ENCODE data around the gene HEMGN. TPM values are rescaled to one million over a fixed set of nuclear protein-coding genes. Genes with fewer than 3 reads are reported as not detected.

Gene HEMGN
- total and polyA plus RNA-seq, 2 of the 4 experiments (the other 2 are of a cell fraction), result not detected

DNA sequence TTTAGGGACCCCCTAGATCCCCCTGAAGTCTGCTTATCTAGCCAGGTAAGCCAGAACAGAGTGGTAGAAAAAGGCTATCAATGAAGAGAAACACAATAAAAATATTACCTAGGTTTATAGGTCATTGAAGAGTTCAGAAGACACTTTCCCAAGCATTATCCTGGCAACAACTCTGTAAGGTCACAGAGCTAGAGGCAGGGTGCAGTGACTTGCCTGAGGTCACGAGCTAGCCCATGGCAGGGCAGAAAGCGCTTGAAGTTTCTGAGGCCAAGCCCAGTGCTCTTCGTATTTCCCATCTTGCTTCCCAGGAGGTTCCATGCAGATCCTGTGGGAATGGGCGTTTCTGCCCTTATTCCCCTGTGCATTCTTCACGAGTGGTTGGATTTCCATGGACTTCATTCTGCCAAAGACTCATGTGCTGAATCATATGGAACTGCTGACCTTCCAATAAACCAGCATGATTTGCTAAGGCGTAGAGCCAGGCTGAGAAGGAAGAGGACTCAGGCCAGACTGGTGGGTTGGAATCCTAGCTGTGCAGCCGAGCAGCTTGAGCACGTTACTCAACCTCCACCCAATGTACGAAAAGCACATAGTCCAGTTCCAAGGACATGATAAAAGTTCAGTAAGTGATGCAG, 37.8 kb downstream of the HEMGN start:
- H3K4me2 ChIP-seq (ENCODE audit: low read depth, low read length), result no peak overlapping the region
- no peaks in the 10 kb centered on the region for H3K9me3 ChIP-seq (ENCODE audit: control insufficient read depth, insufficient read depth, low read length)
- no peak overlapping the region for H3K9ac ChIP-seq (ENCODE audit: low read depth, low read length)
- no peak overlapping the region for H3K23ac ChIP-seq (ENCODE audit: low read depth, low read length)
- no peak overlapping the region for H3K18ac ChIP-seq (ENCODE audit: low read depth, low read length)
- no peak overlapping the region for H2AK9ac ChIP-seq (replicated peaks; ENCODE audit: low read depth, low read length, poor library complexity)
- dilution Hi-C loops (cut with HindIII; ENCODE audit: low sequenced_read_pairs, unreplicated experiment), result no loop called here
- H3K14ac ChIP-seq (replicated peaks; ENCODE audit: low read depth, low read length), result no peak overlapping the region
- intact Hi-C loops (cut with micrococcal nuclease), result no loop called here
- H2AK5ac ChIP-seq (ENCODE audit: low read depth, low read length), result no peak overlapping the region
- no peak overlapping the region for H2BK15ac ChIP-seq (ENCODE audit: low read depth, low read length)
- 0 out of 4 replicates have a peak, but pooled peaks cover under 1 to 6% of the 10 kb centered on the region in 2 experiments for H3K79me1 ChIP-seq (ENCODE audit: low read depth in 1 of 2, low read length in 2 of 2)
- H4K20me1 ChIP-seq (ENCODE audit: insufficient read depth, low read length), result 0 out of 2 replicates have a peak, but pooled peaks cover 3% of the 10 kb centered on the region
- H2AFZ ChIP-seq (replicated peaks; ENCODE audit: low read length, poor library complexity), result no peak overlapping the region
- 90% methylated on average over 2 of the region's 9 CpGs; no CpG with 5 or more reads in 1 of the 2 experiments for WGBS, 2 experiments (ENCODE audit: extremely low coverage in 2 of 2, insufficient read length in 1 of 2)
- no peak overlapping the region for H3K4ac ChIP-seq (ENCODE audit: low read depth, low read length)
- ChIA-PET CTCF (interaction anchor here (0.7 to 1.8 kb wide), 8 partner anchors 10 to 204 kb away, joined by 3 to 9 read pairs (median 4); partner anchors contain the start of gene XPA), POLR2A (ENCODE audit: unreplicated experiment) (no interaction called here)
- no peak overlapping the region for H2BK5ac ChIP-seq (ENCODE audit: low read depth, low read length, poor library complexity, severe bottlenecking)
- H3K27me3 ChIP-seq (ENCODE audit: control insufficient read depth, insufficient read depth, low read length), result no peaks in the 10 kb centered on the region
- no peak overlapping the region for H3K56ac ChIP-seq (ENCODE audit: extremely low read depth, insufficient read depth, low read length)
- no peak overlapping the region for H4K5ac ChIP-seq (ENCODE audit: low read depth, low read length)
- in situ Hi-C loops (cut with MboI; ENCODE audit: low sequenced_read_pairs), result loop anchor here (5.0 kb wide), 1 partner anchor 188 kb away; no protein-coding TSS in a partner anchor
- peaks cover 2% of the 10 kb centered on the region; the same call in 1 of the 2 replicates for H3K9me1 ChIP-seq (ENCODE audit: insufficient read depth, low read length)
- ATAC-seq (ENCODE audit: low read depth) (0 out of 2 replicates have a peak, but pooled peaks have one; percentile 24), DNase-seq (peak; percentile 73)
- BruUV-seq (replicated peaks), result no TSS peak
- H3K27ac ChIP-seq (ENCODE audit: insufficient read depth, low read length), result no peak overlapping the region
- no peaks in the 10 kb centered on the region for H3K4me1 ChIP-seq (ENCODE audit: control insufficient read depth, insufficient read depth, low read length)
- no peak overlapping the region for H2BK20ac ChIP-seq (ENCODE audit: low read depth, low read length)
- no peak overlapping the region for H4K91ac ChIP-seq (ENCODE audit: insufficient read depth, low read depth, low read length)
- no peak overlapping the region for H4K8ac ChIP-seq (ENCODE audit: low read depth in 2 of 2, low read length in 2 of 2)
- no peak overlapping the region for H2BK120ac ChIP-seq (ENCODE audit: low read depth, low read length)
- H3K36me3 ChIP-seq (ENCODE audit: control insufficient read depth, insufficient read depth, low read length), result no peaks in the 10 kb centered on the region; the same call in 1 of the 2 replicates
- no peak overlapping the region for H3K4me3 ChIP-seq (ENCODE audit: insufficient read depth, low read depth, low read length)
- no peak for TF ChIP-seq CEBPB (IDR thresholded peaks at IDR 0.05; ENCODE audit: low read depth, low read length)
- no peak for TF ChIP-seq FOS (IDR thresholded peaks at IDR 0.05; ENCODE audit: low read depth, low read length)
- no peak for TF ChIP-seq MXI1 (IDR thresholded peaks at IDR 0.05; ENCODE audit: borderline replicate concordance, low read depth, low read length)
- TF ChIP-seq CHD1 (IDR thresholded peaks at IDR 0.05; ENCODE audit: low read depth, low read length), result no peak
- no peak for TF ChIP-seq MAZ (IDR thresholded peaks at IDR 0.05; ENCODE audit: borderline replicate concordance, low read depth, low read length)
- TF ChIP-seq, protein P1, sequence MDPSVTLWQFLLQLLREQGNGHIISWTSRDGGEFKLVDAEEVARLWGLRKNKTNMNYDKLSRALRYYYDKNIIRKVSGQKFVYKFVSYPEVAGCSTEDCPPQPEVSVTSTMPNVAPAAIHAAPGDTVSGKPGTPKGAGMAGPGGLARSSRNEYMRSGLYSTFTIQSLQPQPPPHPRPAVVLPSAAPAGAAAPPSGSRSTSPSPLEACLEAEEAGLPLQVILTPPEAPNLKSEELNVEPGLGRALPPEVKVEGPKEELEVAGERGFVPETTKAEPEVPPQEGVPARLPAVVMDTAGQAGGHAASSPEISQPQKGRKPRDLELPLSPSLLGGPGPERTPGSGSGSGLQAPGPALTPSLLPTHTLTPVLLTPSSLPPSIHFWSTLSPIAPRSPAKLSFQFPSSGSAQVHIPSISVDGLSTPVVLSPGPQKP (IDR thresholded peaks at IDR 0.05; ENCODE audit: borderline replicate concordance, low read depth, low read length), result no peak
- TF ChIP-seq NFE2L2 (IDR thresholded peaks at IDR 0.05; ENCODE audit: low read depth, low read length), result no peak
- TF ChIP-seq MAFK (IDR thresholded peaks at IDR 0.05; ENCODE audit: low read depth, low read length), result no peak
- TF ChIP-seq, protein P2, sequence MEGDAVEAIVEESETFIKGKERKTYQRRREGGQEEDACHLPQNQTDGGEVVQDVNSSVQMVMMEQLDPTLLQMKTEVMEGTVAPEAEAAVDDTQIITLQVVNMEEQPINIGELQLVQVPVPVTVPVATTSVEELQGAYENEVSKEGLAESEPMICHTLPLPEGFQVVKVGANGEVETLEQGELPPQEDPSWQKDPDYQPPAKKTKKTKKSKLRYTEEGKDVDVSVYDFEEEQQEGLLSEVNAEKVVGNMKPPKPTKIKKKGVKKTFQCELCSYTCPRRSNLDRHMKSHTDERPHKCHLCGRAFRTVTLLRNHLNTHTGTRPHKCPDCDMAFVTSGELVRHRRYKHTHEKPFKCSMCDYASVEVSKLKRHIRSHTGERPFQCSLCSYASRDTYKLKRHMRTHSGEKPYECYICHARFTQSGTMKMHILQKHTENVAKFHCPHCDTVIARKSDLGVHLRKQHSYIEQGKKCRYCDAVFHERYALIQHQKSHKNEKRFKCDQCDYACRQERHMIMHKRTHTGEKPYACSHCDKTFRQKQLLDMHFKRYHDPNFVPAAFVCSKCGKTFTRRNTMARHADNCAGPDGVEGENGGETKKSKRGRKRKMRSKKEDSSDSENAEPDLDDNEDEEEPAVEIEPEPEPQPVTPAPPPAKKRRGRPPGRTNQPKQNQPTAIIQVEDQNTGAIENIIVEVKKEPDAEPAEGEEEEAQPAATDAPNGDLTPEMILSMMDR (conservative IDR thresholded peaks at IDR 0.05; ENCODE audit: low read depth, low read length), result no peak
- TF ChIP-seq RAD21 (IDR thresholded peaks at IDR 0.05; ENCODE audit: low read length), result no peak
- no peak for TF ChIP-seq SMC3 (IDR thresholded peaks at IDR 0.05; ENCODE audit: low read depth, low read length)
- no peak for TF ChIP-seq RFX5 (IDR thresholded peaks at IDR 0.05; ENCODE audit: low read depth, low read length)
- TF ChIP-seq BHLHE40 (IDR thresholded peaks at IDR 0.05; ENCODE audit: low read depth, low read length), result no peak
- TF ChIP-seq RCOR1 (IDR thresholded peaks at IDR 0.05; ENCODE audit: insufficient replicate concordance, low read length), result no peak
- TF ChIP-seq POLR2A (IDR thresholded peaks at IDR 0.05; ENCODE audit: low read depth, low read length), result no peak
